ENCODE data around the gene HDAC9.
"Not testable (repeated sequence)": the region's sequence is repeated elsewhere in the genome, so short reads cannot be mapped to it uniquely, and the experiment has no call there.

HDAC9 gene

DNA sequence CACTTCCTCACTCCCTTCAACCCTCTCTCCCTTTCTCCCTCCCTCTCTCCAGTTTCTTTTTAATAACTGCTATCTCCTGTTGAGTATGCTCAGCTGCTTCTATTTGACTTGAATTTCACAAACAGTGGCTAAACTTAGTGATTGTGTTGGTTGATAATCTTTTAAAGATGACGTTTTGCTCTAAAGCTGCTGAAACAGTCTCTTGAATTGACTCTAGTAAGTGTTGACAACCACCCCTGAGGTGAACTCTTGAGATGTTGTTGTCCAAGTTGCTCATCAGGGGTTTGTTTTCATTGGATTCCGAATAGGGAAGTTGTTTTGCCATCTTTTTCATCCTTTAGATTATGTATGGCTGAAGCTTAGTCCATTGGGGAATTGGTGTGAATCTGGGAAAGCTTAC lies 445.7 kb downstream of the HDAC9 start:
- Histone ChIP-seq H3K27ac (peak overlapping the region; percentile 94), H3K4me3 (peak overlapping the region; percentile 60)
- no peak for TF ChIP-seq POLR2AphosphoS5 (IDR thresholded peaks at IDR 0.05; ENCODE audit: borderline replicate concordance, low read depth, low read length)
- TF ChIP-seq FOXP2 (optimal IDR thresholded peaks at IDR 0.05; ENCODE audit: control extremely low read depth, extremely low read length, insufficient read depth), result no peak
- TF ChIP-seq EZH2 (IDR thresholded peaks at IDR 0.05), result no peak

DNA sequence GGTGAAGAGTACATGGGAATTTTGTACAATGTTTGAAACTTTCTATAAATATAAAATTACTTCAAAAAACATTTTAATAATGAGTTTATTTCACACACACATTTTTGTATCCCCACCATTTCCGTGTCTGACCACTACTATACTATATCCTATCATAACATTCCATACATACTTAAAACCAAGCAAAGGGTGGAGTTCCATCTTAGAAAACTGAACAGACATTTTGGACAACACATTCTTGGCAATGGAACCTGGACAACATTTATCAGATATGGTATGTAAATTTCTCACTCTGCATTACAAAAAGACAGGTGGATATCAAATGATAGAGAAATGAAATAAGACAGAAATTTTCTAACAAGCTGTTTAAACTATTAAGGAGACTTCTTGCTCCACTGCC lies 453.0 kb downstream of the HDAC9 start:
- no peaks in the 10 kb centered on the region for H3K36me3 ChIP-seq (ENCODE audit: insufficient read depth, low read length)
- H3K4me3 ChIP-seq, result no peak overlapping the region
- no peak for DNase-seq (ENCODE audit: low read depth, low spot score)
- TF ChIP-seq EZH2 (IDR thresholded peaks at IDR 0.05), result no peak
- no peak for TF ChIP-seq POLR2AphosphoS5 (IDR thresholded peaks at IDR 0.05; ENCODE audit: borderline replicate concordance, low read depth, low read length)
- no peak for TF ChIP-seq FOXP2 (optimal IDR thresholded peaks at IDR 0.05; ENCODE audit: control extremely low read depth, extremely low read length, insufficient read depth)
- H3K9ac ChIP-seq (ENCODE audit: insufficient read length), result no peak overlapping the region
- H3K9me3 ChIP-seq (ENCODE audit: low read depth, low read length), result no peaks in the 10 kb centered on the region
- H3K27ac ChIP-seq, result no peak overlapping the region

More for the DNA sequence above, 445.7 kb downstream of the HDAC9 start:
- DNase-seq (ENCODE audit: low read depth, low spot score), result no peak
- peak overlapping the region; percentile 21 for H3K9ac ChIP-seq (ENCODE audit: insufficient read length)
- no peaks in the 10 kb centered on the region; the same call in 1 of the 2 replicates for H3K9me3 ChIP-seq (ENCODE audit: low read depth, low read length)
- H3K36me3 ChIP-seq (ENCODE audit: insufficient read depth, low read length), result no peaks in the 10 kb centered on the region; the same call in 1 of the 2 replicates

DNA sequence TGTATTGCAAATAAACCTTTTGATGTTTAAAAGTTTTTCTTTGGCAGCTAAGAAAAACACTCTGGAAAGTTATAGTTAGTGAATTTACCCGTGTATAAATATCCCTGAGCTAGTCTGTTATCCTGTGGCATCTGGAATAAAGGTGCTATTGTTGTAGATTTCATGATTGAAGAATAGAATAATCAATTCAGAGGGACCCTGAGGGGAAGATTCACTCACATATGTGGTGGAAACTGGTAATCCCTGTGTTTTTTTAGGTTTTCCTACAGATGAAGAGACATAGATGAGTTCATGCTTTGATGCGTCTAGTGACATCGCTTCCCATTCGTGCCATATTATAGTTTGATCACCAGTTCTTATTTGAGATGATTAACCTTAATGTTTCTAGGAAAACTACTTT lies 457.3 kb downstream of the HDAC9 start:
- no peaks in the 10 kb centered on the region for H3K36me3 ChIP-seq (ENCODE audit: insufficient read depth, low read length)
- no peak for TF ChIP-seq FOXP2 (optimal IDR thresholded peaks at IDR 0.05; ENCODE audit: control extremely low read depth, extremely low read length, insufficient read depth)
- no peak for TF ChIP-seq EZH2 (IDR thresholded peaks at IDR 0.05)
- TF ChIP-seq POLR2AphosphoS5 (IDR thresholded peaks at IDR 0.05; ENCODE audit: borderline replicate concordance, low read depth, low read length), result no peak
- no peak for DNase-seq (ENCODE audit: low read depth, low spot score)

DNA sequence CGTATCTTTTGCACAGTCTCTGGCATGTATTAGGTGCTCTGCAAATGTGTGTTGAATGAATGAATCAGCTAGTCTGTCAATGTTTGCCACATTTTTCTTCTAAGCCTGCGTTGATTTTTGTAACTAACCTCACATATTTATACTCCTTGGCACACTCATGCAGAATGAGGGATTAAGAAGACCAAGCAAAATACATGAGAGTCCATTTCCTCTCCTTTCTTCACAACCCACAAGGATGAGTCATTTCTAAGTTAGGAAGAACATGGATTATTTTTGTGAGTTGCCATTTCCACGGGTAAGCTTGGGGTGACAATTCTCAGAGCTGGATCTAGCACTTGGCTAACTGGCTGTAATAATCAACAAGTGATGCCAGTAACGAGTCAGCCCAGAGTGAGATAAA lies 463.1 kb downstream of the HDAC9 start:
- DNase-seq (ENCODE audit: low read depth, low spot score), result no peak
- Histone ChIP-seq H3K27ac (no peak overlapping the region), H3K9me3 (ENCODE audit: low read depth, low read length) (no peaks in the 10 kb centered on the region), H3K4me3 (no peak overlapping the region), H3K36me3 (ENCODE audit: insufficient read depth, low read length) (no peaks in the 10 kb centered on the region), H3K9ac (ENCODE audit: insufficient read length) (no peak overlapping the region)
- TF ChIP-seq POLR2AphosphoS5 (IDR thresholded peaks at IDR 0.05; ENCODE audit: borderline replicate concordance, low read depth, low read length) (no peak), EZH2 (IDR thresholded peaks at IDR 0.05) (no peak), FOXP2 (optimal IDR thresholded peaks at IDR 0.05; ENCODE audit: control extremely low read depth, extremely low read length, insufficient read depth) (no peak)

More for the DNA sequence above, 457.3 kb downstream of the HDAC9 start:
- no peaks in the 10 kb centered on the region for H3K9me3 ChIP-seq (ENCODE audit: low read depth, low read length)
- no peak overlapping the region for H3K9ac ChIP-seq (ENCODE audit: insufficient read length)
- no peak overlapping the region for H3K27ac ChIP-seq
- no peak overlapping the region for H3K4me3 ChIP-seq

DNA sequence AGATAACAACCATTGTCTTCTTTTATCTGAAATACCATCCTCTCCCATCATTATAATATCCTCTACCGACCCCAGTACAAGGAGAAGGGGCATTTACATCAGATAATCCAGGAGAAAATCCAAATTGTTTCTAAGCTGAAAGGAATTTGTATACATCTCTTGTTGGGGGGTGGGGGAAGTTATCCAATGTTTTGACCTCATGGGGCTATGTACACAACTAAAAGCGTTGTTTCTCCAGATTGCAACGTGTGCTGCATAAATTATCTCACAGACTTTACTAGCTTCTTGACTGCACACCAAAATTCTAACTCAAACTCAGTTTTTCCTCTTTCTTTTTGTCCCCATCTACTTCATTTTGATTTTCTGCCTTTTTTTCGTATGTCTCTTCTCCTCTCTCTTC lies 465.2 kb downstream of the HDAC9 start:
- Histone ChIP-seq H3K9me3 (ENCODE audit: low read depth, low read length) (no peaks in the 10 kb centered on the region), H3K9ac (ENCODE audit: insufficient read length) (peak overlapping the region; percentile 43), H3K4me3 (0 out of 2 replicates have a peak overlapping the region, but pooled peaks have one; percentile 14), H3K27ac (peak overlapping the region; percentile 78; the same call in 1 of the 2 replicates), H3K36me3 (ENCODE audit: insufficient read depth, low read length) (no peaks in the 10 kb centered on the region; the same call in 1 of the 2 replicates)
- no peak for DNase-seq (ENCODE audit: low read depth, low spot score)
- TF ChIP-seq POLR2AphosphoS5 (IDR thresholded peaks at IDR 0.05; ENCODE audit: borderline replicate concordance, low read depth, low read length) (no peak), FOXP2 (optimal IDR thresholded peaks at IDR 0.05; ENCODE audit: control extremely low read depth, extremely low read length, insufficient read depth) (no peak), EZH2 (IDR thresholded peaks at IDR 0.05) (no peak)

DNA sequence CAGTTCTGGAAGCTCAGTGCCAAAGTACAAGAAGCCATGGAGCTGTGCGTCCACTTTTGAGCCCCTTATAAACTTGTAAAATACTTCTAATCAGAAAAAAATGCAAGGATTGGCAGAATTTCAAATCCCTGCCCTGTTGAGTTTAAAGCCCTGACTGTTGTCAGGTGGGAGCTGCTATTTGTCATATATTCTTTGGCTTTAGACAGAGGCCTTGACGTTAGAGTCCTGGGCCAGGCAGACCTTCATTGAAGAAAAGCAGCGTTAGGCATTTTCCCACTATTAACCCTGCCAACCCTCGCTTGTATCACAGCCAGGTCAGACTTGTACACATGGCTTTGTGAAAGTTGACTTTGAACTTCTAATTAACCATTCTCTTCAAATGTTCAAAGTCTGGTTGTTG lies 466.5 kb downstream of the HDAC9 start:
- TF ChIP-seq EZH2 (IDR thresholded peaks at IDR 0.05), result no peak
- TF ChIP-seq POLR2AphosphoS5 (IDR thresholded peaks at IDR 0.05; ENCODE audit: borderline replicate concordance, low read depth, low read length), result no peak
- no peak for TF ChIP-seq FOXP2 (optimal IDR thresholded peaks at IDR 0.05; ENCODE audit: control extremely low read depth, extremely low read length, insufficient read depth)
- DNase-seq (ENCODE audit: low read depth, low spot score), result no peak
- H3K36me3 ChIP-seq (ENCODE audit: insufficient read depth, low read length), result no peaks in the 10 kb centered on the region; the same call in 1 of the 2 replicates

DNA sequence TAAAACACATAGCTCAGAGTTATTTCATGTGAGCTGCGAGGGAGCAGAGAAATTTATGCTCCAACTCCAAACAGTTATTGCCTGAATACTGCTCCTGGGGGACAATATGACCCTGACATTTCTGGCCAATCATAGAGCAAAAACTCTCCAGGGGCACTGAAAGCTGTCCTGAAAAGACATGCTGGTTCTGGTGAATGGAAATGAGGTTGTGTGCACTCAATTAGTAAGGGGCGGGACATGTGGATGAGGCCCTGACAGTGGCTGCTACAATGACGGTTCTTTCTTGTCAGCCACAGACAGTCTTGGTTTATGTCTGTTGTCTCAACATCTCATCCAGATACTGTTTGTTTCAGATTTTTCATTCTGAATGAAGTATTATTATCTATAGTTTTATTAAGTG lies 470.1 kb downstream of the HDAC9 start:
- TF ChIP-seq POLR2AphosphoS5 (IDR thresholded peaks at IDR 0.05; ENCODE audit: borderline replicate concordance, low read depth, low read length) (no peak), FOXP2 (optimal IDR thresholded peaks at IDR 0.05; ENCODE audit: control extremely low read depth, extremely low read length, insufficient read depth) (no peak), EZH2 (IDR thresholded peaks at IDR 0.05) (no peak)
- no peak overlapping the region for H3K27ac ChIP-seq
- no peaks in the 10 kb centered on the region for H3K9me3 ChIP-seq (ENCODE audit: low read depth, low read length)
- H3K4me3 ChIP-seq, result no peak overlapping the region
- no peak overlapping the region for H3K9ac ChIP-seq (ENCODE audit: insufficient read length)
- no peaks in the 10 kb centered on the region; the same call in 1 of the 2 replicates for H3K36me3 ChIP-seq (ENCODE audit: insufficient read depth, low read length)
- no peak for DNase-seq (ENCODE audit: low read depth, low spot score)

More for the DNA sequence above, 466.5 kb downstream of the HDAC9 start:
- Histone ChIP-seq H3K4me3 (no peak overlapping the region), H3K27ac (no peak overlapping the region), H3K9ac (ENCODE audit: insufficient read length) (no peak overlapping the region), H3K9me3 (ENCODE audit: low read depth, low read length) (no peaks in the 10 kb centered on the region)

DNA sequence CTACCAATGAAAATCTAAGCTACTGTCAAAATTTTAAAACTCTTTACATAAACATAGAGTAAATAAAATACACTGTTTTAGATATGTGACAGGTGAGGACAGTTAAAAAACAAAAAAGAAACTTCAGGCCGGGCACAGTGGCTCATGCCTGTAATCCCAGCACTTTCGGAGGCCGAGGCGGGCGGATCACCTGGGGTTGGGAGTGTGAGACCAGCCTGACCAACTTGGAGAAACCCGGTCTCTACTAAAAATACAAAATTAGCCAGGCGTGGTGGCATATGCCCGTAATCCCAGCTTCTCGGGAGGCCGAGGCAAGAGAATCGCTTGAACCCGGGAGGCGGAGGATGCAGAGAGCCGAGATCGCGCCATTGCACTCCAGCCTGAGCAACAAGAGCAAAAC lies 472.2 kb downstream of the HDAC9 start:
- H3K36me3 ChIP-seq (ENCODE audit: insufficient read depth, low read length); H3K9ac ChIP-seq (ENCODE audit: insufficient read length); H3K9me3 ChIP-seq (ENCODE audit: low read depth, low read length); H3K27ac ChIP-seq; H3K4me3 ChIP-seq; DNase-seq (ENCODE audit: low read depth, low spot score): not testable (repeated sequence)

DNA sequence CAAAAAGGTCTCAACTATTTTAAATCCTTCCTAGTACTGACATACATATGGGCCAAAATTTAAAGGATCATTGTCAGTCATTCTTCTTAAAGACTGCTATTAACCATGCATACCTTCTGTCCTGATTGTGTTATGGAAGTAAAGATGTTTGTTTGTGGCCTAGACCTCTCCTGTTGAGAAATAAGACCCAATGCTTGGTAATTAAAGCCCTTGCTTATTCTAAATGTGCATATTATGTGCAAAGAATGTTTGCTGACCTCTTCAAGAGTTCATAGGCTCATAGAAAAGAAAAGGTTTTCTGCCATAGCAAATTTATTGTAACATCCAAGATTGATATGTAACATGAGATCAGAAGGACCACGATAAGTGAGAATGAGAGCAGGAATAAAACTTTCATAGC lies 476.3 kb downstream of the HDAC9 start:
- no peak for DNase-seq (ENCODE audit: low read depth, low spot score)
- Histone ChIP-seq H3K36me3 (ENCODE audit: insufficient read depth, low read length) (no peaks in the 10 kb centered on the region), H3K9me3 (ENCODE audit: low read depth, low read length) (no peaks in the 10 kb centered on the region), H3K27ac (peak overlapping the region; percentile 71), H3K9ac (ENCODE audit: insufficient read length) (no peak overlapping the region), H3K4me3 (no peak overlapping the region)
- no peak for TF ChIP-seq EZH2 (IDR thresholded peaks at IDR 0.05)
- no peak for TF ChIP-seq POLR2AphosphoS5 (IDR thresholded peaks at IDR 0.05; ENCODE audit: borderline replicate concordance, low read depth, low read length)
- TF ChIP-seq FOXP2 (optimal IDR thresholded peaks at IDR 0.05; ENCODE audit: control extremely low read depth, extremely low read length, insufficient read depth), result no peak

Data from SK-N-MC (cell line).